GM18511 (cell line): ENCODE data around the gene OXCT1.
"Not testable (repeated sequence)": the region's sequence is repeated elsewhere in the genome, so short reads cannot be mapped to it uniquely, and the experiment has no call there.

Source experiments
- ATAC-seq: cut with Tn5 transposase; IDR thresholded peaks from one replicate; pipeline ENCODE4 v1.9.1; 2021; ENCODE audit warnings: mild to moderate bottlenecking, moderate library complexity; ENCODE audit not compliant: unreplicated experiment

The OXCT1 gene

DNA sequence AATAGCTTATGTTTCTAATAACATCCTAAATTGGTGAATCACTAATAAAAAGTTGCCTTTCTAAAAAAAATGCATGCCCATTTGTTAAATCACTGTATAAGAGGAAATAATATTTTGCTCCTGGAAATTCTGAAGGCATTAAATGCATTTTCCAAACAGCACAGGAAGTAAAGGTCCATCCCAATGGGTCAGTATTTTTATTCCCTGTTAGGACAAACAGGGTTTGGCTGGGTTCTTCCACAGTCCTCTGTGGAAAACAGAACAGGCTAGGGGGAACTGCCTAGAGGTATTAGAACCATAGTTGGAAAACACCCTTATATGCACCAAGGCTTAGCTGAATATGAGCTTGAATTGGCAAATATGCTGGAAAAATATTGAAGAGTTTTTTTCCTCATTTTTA, 85.2 kb downstream of the OXCT1 start:
- no peak for ATAC-seq

DNA sequence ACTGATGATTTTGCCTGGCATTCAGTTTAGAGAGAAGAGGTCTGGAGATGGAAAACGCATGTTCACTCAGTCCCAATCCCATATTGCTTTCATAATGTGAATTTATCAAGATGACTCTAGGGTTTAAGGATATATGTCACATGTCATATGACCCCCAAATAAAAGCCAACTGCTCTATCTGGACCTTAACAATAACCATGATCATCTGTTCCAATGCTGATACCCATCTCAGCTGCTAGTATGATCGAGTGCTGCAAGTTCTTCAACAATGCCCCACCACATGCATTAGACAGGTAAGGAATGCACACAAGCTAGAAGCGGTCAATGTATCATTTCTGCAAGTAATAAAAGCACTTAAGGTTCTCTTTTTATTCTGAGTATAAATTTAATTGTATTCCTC, 91.8 kb downstream of the OXCT1 start:
- no peak for ATAC-seq

DNA sequence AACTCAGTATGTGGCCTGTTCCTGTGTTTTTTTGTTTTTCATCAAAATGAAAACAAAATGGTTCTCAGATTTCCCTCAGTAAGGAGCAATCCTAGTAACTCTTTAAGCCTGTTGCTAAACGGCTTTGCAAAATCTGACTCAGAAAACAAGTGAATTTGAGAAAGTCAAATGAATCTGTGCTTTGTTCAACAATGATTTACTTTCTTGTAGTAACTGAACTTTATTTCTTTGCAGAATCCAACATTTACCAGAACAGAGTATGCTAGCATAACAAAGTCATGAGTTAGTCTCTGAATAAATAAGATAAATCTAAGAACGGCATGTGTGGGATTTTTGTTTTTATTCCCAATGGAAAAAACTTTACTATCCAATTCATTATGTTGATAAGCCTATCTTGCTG, 93.8 kb downstream of the OXCT1 start:
- ATAC-seq: no peak

DNA sequence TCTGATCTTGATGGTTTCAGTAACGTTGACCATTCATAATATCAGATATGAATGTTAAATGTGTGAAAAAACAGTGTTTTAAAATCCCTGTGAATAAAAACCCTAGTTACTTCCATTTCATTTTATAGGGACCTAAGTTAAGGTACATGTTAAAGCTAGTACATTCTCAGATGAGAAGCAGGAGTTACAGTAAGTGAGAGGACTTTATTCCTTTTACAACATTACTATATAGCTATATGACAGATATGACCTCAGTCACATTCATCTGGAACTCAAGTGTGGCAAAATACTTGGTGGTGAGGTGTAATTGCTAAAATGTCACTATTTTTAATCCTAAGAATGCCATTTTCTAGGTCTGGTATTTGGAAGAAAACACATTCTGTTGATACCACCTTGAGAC, 96.4 kb downstream of the OXCT1 start:
- no peak for ATAC-seq

DNA sequence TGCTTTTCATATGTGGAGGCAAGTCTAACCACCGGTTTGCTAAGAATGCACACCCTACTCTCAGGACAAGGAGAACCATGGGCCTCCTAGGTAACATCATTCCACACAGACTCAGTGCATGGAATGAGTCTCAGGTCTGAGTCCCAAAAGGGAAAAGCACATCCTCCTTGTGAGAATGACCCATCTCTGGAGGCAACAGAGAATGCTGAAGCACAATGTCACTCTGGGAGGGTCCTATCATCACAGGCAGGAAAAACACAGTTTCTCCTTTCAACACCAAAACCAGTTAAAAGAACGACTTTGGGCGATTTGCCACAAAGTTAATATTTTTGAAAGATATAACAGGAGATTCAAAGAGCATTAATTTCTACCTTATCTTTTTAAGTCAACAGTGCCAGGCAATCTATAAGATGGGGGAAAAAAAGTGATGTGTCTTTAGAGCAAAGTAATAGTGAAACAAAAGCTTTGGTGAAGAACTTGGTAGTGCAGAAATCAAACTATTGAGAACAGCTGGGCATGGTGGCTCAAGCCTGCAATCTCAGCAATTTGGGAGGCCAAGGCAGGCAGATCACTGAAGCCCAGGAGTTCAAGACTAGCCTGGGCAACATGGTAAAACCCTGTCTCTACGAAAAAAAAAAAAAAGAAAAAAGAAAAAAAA, 97.3 kb downstream of the OXCT1 start:
- peak; percentile 40 for ATAC-seq

DNA sequence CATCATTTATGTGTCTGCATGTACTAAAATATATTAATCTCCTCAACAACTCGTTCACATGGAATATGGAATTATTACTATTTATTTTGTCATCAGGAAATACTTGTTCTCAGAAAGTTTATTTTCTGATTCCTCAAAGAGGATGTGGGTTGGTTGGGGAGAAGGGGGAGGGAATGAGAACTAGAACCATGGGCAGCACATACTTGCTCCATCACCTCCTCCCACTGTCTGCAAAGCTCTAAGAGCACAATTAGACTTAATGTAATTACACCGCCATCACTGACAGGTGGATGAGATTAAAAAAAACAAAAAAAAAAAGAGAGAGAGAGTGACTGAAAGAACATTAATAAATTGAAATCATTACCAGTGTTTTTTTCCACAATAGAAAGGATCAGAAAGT, 98.2 kb downstream of the OXCT1 start:
- no peak for ATAC-seq

DNA sequence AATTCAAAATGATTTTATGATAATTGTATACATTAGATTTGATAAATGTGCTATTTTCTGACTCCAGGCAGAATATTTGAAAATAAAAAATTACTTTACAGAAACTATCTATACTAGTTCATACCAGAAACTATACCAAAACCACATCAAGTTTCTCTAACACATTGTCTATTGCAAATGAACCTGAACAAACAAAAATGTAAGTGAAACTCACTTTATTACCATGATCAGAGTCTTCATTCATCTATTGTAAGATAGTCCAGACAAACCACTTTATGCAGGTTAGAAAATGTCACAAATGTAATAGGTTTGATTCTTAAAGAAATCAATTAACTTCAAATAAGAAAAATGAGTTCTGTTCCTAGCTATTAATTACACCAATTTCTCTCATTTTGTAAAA, 99.4 kb downstream of the OXCT1 start:
- ATAC-seq: peak; percentile 89

DNA sequence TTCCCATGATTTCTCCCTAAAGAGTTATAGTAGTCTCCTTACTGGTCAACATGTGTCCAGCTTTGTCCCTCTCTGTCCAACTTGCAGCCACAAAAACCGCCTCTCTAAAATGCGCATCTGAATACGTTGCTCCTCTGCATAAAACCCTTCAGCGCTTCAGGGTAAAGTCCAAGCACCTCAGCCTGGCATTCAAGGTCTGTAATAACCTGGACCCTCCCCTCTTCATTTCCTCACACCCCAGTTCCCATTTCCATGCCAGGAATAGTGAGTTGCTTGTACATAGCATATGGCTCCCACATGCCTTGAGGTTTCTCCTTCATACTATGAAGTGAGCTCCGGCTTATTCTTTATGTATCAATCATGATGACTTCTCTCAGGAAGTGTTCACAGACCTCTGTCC, 101.5 kb downstream of the OXCT1 start:
- ATAC-seq: no peak

DNA sequence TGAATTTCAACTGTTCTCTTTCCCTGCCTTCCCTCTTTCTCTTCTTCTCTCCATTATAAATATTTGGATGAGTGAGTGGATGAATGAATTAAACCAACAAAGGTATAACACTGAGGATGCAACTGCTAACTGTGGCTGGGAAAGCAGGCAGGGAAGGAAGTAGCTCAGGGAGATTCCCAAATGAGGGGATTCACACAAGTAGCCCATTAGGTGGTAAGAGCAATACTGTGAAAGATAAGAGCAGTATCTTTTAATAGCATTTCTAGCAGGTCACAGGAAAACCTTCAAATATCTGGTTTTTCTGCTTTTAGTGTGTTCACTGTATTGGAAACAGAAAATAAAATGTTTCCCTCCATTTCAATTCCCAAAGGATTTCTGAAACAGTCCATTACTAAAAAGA, 105.6 kb downstream of the OXCT1 start:
- ATAC-seq: no peak

DNA sequence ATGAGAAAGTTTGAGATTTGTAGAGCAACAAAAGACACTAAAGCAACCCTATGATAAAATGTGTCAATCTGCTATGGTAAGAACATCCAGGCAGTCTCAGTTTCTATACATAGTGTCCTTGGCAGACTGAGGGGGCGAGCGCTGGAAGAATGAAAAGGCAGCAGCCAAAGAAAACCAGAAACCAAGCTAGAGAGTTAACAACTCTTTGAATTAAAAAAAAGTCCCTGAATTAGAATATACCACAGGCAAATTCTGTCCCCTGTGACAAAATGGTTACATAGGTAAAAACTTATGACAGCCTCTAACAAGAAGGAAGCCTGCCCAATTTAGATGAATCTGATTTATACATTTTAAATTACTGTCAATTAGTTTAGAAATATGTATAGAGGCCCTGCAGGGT, 106.7 kb downstream of the OXCT1 start:
- peak; percentile 53 for ATAC-seq

DNA sequence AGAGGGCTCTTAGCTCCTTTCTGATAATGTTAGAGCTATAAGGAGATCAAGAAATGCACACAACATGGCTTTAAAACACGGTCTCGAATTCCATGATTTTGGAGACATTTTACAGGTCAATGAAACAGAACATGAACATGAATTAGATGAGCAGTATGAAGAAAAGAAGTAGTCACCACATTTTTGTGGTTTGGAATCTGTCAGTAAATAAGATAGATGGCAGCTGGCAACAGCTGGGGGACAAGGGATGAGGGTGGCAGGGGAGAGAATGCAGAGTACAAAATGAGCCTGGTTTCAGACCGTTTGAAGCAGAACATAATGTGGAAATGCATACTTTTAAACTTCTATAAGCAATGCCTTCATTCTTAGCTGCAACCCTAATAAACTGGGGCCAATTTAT, 107.1 kb downstream of the OXCT1 start:
- ATAC-seq: peak; percentile 64

DNA sequence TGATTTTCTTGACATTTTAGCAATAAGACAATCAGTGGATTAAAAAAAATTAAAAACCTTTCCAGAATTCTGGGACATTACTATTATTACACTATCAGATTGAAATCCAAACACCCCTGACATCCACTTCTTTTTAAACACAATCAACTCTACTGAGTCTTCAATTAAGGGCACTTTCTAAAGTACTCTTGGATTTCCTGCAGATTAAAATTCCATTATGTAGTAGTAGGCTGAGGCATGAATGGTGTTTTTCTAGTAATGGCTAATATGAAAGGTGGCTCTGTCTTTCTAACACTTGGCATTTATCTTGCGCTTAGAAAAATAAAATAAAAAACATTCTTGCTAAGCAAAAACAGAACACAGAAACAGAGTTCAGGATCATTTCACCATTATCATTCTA, 107.8 kb downstream of the OXCT1 start:
- ATAC-seq: no peak

DNA sequence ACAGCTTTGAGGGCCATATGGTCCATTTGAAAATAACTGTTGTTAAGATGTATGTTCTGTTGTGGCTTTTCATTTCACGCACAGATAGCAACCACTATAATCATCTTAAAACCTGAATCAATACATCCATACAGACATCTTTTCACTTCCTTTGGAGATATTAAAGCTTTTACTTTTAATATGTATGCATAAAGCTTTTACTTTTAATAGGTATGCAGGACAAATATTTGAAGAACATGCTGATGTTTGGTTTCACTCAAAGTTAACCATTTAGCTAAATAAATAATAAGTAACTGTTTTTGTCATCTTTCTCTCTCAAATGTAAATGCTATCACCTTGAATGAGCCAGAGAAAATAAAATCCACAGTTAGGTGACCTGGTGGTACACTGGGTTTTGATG, 108.6 kb downstream of the OXCT1 start:
- no peak for ATAC-seq

DNA sequence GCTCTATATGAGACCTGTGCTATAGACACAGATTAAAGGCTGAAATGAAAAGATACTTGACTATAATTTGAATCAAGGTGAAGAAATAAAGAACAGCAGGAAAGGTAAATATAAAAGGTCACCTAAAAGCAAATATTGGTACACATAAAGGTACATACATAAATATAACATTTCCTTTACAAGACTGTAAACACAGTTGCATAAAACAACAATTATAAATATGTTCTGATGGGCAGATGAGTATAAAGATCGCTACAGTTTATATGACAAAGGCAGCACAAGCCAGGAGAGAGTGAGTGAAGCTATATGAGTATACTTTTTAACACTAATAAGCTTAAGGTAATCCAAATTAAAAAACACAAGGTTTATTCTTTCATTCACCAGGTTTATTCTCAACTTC, 114.5 kb downstream of the OXCT1 start:
- ATAC-seq: no peak

DNA sequence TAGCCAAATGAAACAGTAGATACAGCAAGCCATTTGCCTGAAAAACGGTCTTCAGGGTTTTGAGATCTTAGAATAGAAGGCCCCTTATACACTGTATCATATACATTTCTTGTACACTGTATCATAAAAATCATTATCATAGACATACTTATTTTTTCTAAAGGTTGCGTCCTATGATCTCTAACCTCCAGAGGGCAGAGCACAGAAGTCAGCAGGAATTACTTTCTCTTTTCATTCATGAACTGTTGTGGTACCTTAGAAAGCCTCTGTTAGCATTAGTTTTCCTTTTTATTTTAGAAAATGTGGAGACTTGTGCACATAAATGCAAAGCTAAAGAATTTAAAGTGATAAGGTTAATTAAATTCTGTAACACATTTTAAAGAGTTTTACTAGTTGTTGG, 115.4 kb downstream of the OXCT1 start:
- ATAC-seq: peak; percentile 77

DNA sequence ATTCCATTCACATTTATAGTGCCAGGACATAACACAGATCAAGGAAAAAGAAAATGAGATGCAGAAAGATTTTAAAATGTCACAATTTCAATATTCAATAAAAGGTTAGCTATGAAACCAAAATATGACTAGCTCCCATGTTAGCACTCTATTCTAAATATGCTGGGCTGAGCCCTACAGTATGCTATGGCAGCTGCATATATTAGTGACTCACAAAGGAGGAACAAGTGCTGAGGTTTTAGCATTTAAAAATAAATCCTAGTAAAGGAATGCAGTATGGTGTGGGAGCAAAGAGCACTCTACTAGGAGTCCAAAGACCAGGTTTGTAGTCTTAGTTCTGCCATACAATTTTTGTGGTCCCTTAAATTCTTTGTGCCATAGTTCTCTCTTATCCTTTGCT, 118.4 kb downstream of the OXCT1 start:
- no peak for ATAC-seq

DNA sequence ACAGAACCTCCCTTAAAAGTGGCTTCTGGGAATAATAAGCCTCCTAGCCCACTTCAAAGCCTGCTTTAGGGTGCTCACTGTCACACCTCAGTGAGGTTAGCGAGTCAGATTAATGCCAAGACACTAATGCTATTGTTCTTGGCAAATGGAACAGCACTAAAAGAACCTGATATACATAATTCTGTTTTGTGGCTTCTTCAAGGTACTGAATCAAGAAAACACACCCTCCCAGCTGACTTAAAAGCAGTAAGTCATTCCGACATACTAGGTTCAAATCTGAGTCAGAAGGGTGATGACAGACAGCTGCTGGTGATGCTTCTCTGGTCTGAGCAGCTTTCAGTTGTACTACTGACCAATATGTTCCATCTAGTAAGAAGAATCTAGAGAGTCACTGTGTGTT, 121.6 kb downstream of the OXCT1 start:
- peak; percentile 100 for ATAC-seq

DNA sequence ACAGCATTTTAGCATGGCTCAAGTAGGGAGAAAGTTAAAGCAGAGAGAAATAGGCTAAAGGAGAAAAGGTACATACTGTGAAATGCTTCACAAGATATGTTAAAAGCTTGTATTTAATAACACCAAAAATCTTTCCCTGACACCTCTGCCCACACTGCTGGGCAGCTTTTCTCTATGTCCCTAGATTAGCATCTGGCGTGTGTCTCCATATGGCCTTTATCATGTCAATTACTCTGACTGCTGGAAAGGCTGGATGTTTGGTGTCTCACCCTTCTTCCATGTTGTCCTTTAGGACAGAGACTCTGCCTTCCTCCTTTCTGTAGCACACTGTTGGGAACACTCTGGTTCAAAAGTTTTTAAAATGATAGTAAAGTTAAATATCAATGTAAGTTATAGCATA, 122.5 kb downstream of the OXCT1 start:
- ATAC-seq: no peak

DNA sequence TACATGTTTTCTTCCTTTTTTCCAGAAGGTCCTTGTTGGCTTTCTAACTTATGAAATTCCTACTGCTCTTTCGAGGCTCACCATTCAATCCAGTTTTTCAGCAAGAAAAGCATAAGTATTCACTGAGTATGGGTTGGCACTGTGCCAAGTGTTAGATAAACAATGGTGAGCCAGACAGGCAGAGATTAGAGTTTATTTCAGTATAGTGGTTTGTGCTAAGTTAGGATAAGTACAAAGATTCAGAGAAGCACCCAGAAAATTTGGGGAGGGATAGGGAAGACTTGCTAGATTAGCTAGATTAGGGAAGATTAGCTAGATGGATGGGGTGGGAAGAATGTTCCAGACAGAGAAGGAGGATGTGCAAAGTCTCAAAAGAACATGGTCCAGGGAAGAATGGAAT, 122.9 kb downstream of the OXCT1 start:
- ATAC-seq: no peak

DNA sequence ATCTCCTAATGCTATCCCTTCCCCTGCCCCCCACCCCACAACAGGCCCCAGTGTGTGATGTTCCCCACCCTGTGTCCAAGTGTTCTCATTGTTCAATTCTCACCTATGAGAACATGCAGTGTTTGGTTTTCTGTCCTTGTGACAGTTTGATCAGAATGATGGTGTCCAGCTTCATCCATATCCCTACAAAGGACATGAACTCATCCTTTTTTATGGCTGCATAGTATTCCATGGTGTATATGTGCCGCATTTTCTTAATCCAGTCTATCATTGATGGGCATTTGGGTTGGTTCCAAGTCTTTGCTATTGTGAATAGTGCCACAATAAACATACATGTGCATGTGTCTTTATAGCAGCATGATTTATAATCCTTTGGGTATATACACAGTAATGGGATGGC, 127.6 kb downstream of the OXCT1 start:
- not testable (repeated sequence) for ATAC-seq

DNA sequence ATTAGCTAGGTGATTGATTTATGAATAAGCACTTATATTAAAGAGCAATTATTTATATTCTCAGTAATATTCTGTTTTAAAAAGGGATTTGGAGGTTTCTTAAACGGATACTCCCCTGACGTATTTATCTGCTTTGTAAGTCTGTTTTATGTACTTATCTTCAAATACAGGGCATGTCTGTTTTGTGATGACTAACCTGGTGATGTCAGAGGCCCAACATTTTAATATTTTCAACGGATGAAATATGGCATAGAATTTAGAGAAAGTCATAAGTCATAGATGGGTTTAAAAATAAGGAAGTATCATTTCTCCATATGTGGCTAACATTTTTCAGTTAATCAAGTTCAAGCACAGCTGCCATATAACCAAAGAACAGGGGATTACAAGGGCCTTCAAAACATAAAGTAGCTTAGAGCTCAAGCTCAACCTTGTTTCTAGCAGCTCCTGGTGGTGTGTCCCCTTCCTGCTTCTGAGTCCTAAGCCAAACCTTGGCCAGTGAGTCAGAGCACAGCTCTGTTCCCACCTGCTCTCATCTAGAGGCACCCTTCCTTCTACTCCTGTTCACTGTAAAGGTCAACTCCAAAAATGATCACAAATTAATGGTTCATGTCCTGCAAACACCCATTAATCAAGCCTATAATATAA, 131.4 kb downstream of the OXCT1 start:
- ATAC-seq: no peak

DNA sequence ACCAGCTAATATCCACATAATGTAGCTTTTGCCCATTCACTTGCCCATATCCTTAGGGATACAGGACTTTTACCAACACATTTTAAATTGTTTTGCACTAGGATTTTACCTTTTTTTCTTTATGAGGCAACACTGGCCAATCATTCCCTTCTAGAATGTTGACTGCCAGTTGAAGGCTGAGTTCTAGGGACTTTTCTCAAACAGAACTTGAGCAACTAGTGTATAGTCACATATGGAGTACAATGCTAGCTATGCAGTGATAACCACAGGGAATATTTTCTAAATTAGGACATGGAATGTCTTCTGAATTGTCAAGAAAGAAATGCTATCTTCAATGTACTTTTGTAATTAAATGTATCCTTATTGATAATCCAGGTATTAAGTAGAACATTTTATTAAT, 133.6 kb downstream of the OXCT1 start:
- ATAC-seq: no peak

DNA sequence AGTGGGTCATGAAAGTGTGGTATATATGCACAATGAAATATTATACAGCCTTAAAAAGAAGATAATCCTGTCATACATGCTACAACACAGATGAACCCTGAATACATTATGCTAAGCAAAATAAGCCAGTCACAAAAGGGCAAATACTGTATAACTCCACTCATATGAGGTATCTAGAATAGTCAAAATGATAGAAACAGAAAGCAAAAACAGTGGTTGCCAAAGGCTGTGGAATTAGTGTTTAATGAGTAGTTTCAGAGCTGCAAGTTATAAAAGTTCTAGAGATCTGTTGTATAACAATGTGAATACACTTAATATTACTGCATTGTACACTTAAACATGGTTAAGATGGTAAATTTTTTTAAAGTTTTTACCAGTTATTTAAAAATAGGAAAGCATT, 135.0 kb downstream of the OXCT1 start:
- ATAC-seq: peak; percentile 75
